WERI-Rb-1 (cell line): Measurements from ENCODE around the gene COL13A1.

ENCODE experiments used
- DNase-seq: peaks from one replicate; pipeline ENCODE4 v3.0.0-alpha.2; 2020
- H3K27ac ChIP-seq: fragments of 250-450 bp; sonication (Bioruptor Pico); 2 replicates; pipeline ENCODE4 v1.5.1; 2020; ENCODE audit warnings: mild to moderate bottlenecking, moderate library complexity
- H3K27me3 ChIP-seq: fragments of 250-450 bp; sonication (Bioruptor Pico); 2 replicates; pipeline ENCODE4 v1.5.1; 2021; ENCODE audit warnings: mild to moderate bottlenecking, low read depth, moderate library complexity; ENCODE audit not compliant: insufficient read depth, severe bottlenecking
- H3K36me3 ChIP-seq: fragments of 250-450 bp; sonication (Bioruptor Pico); 2 replicates; pipeline ENCODE4 v1.5.1; 2020; ENCODE audit warnings: mild to moderate bottlenecking, moderate library complexity
- H3K4me3 ChIP-seq: 2 replicates; pipeline ENCODE4 v1.5.1; 2011; ENCODE audit warnings: low read depth, mild to moderate bottlenecking, control low read depth, low read length
- H3K9me3 ChIP-seq: fragments of 250-450 bp; sonication (Bioruptor Pico); 2 replicates; pipeline ENCODE4 v1.5.1; 2021; ENCODE audit warnings: mild to moderate bottlenecking, moderate library complexity; ENCODE audit not compliant: severe bottlenecking
- TF ChIP-seq, protein P1 (sequence below): IDR thresholded peaks from 2 replicates; pipeline ENCODE4 v1.5.1; 2011; ENCODE audit warnings: low read depth, mild to moderate bottlenecking, control low read depth, inconsistent platforms, low read length

Gene COL13A1

DNA sequence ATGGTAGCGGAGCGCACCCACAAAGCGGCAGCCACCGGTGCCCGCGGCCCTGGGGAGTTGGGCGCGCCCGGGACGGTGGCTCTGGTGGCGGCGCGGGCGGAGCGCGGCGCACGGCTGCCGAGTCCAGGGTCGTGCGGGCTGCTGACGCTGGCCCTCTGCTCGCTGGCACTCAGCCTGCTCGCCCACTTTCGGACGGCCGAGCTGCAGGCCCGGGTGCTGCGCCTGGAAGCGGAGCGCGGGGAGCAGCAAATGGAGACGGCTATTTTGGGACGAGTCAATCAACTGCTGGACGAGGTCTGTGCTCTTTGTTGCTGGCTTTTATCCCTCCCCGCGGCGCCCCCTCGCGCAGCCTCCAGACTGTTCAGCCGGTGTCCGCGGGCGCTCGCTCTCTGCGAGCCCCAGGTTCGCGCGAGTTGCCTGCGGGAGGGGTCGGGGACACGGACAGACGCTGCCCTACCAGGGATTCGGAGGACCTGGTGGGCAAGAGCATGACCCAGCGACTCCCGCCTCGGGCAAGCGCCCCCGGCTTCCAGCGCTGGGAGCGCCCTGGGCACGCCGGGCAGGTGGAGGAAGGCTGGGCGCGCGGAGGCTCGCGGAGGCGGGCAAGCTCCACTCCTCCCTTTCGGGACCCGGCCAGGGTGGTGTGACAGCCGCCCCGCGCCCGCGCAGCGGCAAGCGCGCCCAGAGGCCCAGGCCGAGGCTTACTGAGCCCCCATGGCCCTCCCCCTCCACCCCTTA, 887 bp downstream of the COL13A1 start:
- DNase-seq = peak; percentile 71
- H3K27me3 ChIP-seq = no peaks in the 10 kb centered on the region
- peak overlapping the region; percentile 85 for H3K4me3 ChIP-seq
- TF ChIP-seq, protein P1, sequence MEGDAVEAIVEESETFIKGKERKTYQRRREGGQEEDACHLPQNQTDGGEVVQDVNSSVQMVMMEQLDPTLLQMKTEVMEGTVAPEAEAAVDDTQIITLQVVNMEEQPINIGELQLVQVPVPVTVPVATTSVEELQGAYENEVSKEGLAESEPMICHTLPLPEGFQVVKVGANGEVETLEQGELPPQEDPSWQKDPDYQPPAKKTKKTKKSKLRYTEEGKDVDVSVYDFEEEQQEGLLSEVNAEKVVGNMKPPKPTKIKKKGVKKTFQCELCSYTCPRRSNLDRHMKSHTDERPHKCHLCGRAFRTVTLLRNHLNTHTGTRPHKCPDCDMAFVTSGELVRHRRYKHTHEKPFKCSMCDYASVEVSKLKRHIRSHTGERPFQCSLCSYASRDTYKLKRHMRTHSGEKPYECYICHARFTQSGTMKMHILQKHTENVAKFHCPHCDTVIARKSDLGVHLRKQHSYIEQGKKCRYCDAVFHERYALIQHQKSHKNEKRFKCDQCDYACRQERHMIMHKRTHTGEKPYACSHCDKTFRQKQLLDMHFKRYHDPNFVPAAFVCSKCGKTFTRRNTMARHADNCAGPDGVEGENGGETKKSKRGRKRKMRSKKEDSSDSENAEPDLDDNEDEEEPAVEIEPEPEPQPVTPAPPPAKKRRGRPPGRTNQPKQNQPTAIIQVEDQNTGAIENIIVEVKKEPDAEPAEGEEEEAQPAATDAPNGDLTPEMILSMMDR = peak; percentile 32; the same call in 1 of the 2 replicates
- H3K27ac ChIP-seq = peak overlapping the region; percentile 79
- no peaks in the 10 kb centered on the region; the same call in 1 of the 2 replicates for H3K36me3 ChIP-seq
- no peaks in the 10 kb centered on the region for H3K9me3 ChIP-seq

DNA sequence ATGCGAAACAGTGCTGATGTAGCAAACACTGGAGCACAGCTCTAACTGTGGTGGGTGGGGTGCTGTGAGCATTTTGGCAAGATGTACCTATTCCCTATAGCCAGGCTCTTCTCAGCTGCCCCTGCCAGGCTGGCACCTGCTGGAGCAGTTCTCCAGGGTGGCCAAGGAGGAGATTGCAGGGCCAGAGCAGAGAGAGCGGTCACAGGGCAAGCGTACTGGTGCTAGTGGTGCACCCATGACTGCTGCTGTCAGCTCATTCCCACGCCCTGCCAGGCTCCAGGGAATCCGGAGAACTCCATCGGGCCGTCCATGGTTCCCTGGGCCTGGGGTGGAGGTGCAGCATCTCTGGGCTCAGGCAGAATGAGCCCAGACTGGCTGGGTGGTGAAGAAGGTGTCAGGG, 2.1 kb downstream of the COL13A1 start:
- H3K36me3 ChIP-seq = no peaks in the 10 kb centered on the region; the same call in 1 of the 2 replicates
- H3K4me3 ChIP-seq = no peak overlapping the region
- TF ChIP-seq, protein P1 = no peak
- no peaks in the 10 kb centered on the region for H3K27me3 ChIP-seq
- no peak for DNase-seq
- no peak overlapping the region for H3K27ac ChIP-seq
- H3K9me3 ChIP-seq = no peaks in the 10 kb centered on the region

DNA sequence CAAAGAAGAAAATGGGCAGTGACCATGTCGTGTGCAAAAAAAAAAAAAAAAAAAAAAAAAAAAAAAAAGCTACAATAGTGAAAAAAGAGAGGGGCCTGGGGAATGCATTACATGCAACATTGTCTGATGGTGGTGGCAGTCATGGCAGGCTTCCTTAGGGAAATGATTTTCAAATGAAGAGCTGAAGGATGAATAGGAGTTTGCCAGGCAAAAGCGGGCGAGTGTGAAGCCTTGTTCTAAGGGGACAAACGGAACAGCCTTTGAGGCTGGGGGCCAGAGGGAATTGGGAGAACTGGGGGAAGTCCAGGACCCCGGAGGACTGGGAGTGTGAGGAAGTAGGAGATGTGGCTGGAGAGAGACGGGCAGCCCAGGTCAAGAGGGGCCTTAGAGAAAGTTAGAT, 3.1 kb downstream of the COL13A1 start:
- Histone ChIP-seq H3K9me3 (no peaks in the 10 kb centered on the region), H3K4me3 (no peak overlapping the region), H3K27ac (no peak overlapping the region), H3K27me3 (no peaks in the 10 kb centered on the region), H3K36me3 (no peaks in the 10 kb centered on the region; the same call in 1 of the 2 replicates)
- no peak for DNase-seq
- TF ChIP-seq, protein P1 = no peak

DNA sequence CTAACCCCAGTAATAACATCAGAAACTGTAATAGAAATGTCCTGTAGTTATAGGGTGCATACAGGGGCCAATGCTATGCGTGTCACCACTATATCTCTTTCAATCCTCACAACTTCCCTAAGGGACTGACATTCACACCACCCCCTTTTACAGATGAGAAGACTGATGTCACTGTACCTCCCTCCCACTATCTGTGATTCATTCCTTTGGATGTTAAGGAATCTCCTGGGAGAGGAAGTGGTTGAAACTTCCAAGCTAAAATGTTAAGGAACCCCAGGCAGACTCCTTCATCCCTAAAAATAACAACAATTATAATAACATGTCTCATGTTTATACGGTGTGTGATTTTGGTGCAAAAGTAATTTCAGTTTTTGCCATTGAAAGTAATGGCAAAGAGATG, 5.4 kb downstream of the COL13A1 start:
- Histone ChIP-seq H3K27me3 (no peaks in the 10 kb centered on the region), H3K27ac (no peak overlapping the region), H3K36me3 (no peaks in the 10 kb centered on the region; the same call in 1 of the 2 replicates), H3K9me3 (no peaks in the 10 kb centered on the region), H3K4me3 (no peak overlapping the region)
- DNase-seq = no peak
- TF ChIP-seq, protein P1 = no peak

DNA sequence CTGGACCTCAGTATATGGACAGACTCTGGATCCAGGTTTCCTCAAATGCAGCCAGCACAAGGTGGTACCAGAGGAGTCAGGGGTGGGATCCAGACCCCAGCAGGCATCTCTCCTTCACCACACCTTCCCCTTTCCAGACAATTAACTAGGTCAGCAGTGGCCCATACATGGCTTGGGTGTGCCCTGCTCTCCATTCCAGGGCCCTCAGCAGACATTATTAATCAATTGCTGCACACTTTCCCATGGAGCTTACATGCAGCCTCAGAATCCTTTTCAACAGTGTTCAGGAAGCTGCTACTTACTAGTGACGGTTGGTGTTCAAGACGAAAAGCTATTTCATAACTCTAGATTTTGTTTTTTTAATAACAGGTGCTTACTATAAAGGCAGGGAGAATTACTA, 6.0 kb downstream of the COL13A1 start:
- Histone ChIP-seq H3K27ac (no peak overlapping the region), H3K9me3 (no peaks in the 10 kb centered on the region), H3K36me3 (no peaks in the 10 kb centered on the region; the same call in 1 of the 2 replicates), H3K4me3 (no peak overlapping the region), H3K27me3 (no peaks in the 10 kb centered on the region)
- no peak for DNase-seq
- TF ChIP-seq, protein P1 = no peak

DNA sequence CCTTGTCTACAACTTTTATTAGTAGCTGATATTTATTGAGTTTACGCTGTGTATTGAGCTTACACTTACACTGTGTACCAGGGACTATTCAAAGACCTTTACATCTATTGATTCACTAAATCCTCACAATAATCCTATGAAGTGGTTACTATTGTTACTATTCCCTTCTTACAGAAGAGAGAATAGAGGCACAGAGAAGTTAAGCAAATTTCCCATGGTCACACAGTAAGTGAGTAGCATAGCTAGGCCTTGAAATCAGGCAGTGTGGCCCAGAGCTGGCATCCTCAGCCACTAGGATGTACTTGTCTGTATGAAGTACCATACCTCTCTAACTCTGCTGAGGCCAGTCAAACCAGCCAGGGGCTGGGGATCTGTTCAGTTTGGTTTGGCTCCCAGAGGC, 7.6 kb downstream of the COL13A1 start:
- no peak overlapping the region for H3K27ac ChIP-seq
- no peaks in the 10 kb centered on the region for H3K36me3 ChIP-seq
- TF ChIP-seq, protein P1 = no peak
- DNase-seq = no peak
- H3K9me3 ChIP-seq = no peaks in the 10 kb centered on the region
- no peak overlapping the region for H3K4me3 ChIP-seq
- H3K27me3 ChIP-seq = no peaks in the 10 kb centered on the region
